Esophagus muscularis mucosa (tissue), 4 donors: ENCODE results near the gene TRRAP.

Experiments
- EP300 ChIP-seq: sonication (generic); formaldehyde crosslinking; IDR thresholded peaks from one replicate; pipeline ENCODE4 v1.6.1; 2017; ENCODE audit warnings: antibody characterized with exemption
- POLR2A ChIP-seq: fragments of 450-650 bp; IDR thresholded peaks from one replicate; pipeline ENCODE4 v1.6.1; 2017; ENCODE audit warnings: antibody characterized with exemption, moderate library complexity, mild to moderate bottlenecking, low read depth
- POLR2AphosphoS5 ChIP-seq, 2 donors: sonication (generic); formaldehyde crosslinking; IDR thresholded peaks; one replicate each; pipeline ENCODE4 v1.6.1; 2017; ENCODE audit warnings: antibody characterized with exemption in 2 of 2
- TF ChIP-seq, protein P1 (sequence below), 3 experiments: fragments of 200-600 bp in 2 of 3; fragments of 450-650 bp in 1 of 3; sonication (generic) in 2 of 3; IDR thresholded peaks; one replicate each; pipeline ENCODE4 v1.5.1; 2017 to 2019; ENCODE audit warnings: antibody characterized with exemption in 3 of 3, mild to moderate bottlenecking in 2 of 3, moderate library complexity in 1 of 3

GRCh38 chr7:98985945-98986344 lies 107.6 kb downstream of the TRRAP start:
- TF ChIP-seq, protein P1, sequence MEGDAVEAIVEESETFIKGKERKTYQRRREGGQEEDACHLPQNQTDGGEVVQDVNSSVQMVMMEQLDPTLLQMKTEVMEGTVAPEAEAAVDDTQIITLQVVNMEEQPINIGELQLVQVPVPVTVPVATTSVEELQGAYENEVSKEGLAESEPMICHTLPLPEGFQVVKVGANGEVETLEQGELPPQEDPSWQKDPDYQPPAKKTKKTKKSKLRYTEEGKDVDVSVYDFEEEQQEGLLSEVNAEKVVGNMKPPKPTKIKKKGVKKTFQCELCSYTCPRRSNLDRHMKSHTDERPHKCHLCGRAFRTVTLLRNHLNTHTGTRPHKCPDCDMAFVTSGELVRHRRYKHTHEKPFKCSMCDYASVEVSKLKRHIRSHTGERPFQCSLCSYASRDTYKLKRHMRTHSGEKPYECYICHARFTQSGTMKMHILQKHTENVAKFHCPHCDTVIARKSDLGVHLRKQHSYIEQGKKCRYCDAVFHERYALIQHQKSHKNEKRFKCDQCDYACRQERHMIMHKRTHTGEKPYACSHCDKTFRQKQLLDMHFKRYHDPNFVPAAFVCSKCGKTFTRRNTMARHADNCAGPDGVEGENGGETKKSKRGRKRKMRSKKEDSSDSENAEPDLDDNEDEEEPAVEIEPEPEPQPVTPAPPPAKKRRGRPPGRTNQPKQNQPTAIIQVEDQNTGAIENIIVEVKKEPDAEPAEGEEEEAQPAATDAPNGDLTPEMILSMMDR (IDR thresholded peaks at IDR 0.05): no peak
- TF ChIP-seq POLR2AphosphoS5 (IDR thresholded peaks at IDR 0.05) (no peak), EP300 (no peak), POLR2A (no peak)
